Measurements from ENCODE around the gene FAM156A. TPM values are rescaled to one million over a fixed set of nuclear protein-coding genes. Genes with fewer than 3 reads are reported as not detected.
"Not testable (repeated sequence)": the region's sequence is repeated elsewhere in the genome, so short reads cannot be mapped to it uniquely, and the experiment has no call there.

The FAM156A gene, protein sequence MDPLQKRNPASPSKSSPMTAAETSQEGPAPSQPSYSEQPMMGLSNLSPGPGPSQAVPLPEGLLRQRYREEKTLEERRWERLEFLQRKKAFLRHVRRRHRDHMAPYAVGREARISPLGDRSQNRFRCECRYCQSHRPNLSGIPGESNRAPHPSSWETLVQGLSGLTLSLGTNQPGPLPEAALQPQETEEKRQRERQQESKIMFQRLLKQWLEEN
- total RNA-seq, result 10 to 100 TPM; 19.3 to 23.3 TPM

DNA sequence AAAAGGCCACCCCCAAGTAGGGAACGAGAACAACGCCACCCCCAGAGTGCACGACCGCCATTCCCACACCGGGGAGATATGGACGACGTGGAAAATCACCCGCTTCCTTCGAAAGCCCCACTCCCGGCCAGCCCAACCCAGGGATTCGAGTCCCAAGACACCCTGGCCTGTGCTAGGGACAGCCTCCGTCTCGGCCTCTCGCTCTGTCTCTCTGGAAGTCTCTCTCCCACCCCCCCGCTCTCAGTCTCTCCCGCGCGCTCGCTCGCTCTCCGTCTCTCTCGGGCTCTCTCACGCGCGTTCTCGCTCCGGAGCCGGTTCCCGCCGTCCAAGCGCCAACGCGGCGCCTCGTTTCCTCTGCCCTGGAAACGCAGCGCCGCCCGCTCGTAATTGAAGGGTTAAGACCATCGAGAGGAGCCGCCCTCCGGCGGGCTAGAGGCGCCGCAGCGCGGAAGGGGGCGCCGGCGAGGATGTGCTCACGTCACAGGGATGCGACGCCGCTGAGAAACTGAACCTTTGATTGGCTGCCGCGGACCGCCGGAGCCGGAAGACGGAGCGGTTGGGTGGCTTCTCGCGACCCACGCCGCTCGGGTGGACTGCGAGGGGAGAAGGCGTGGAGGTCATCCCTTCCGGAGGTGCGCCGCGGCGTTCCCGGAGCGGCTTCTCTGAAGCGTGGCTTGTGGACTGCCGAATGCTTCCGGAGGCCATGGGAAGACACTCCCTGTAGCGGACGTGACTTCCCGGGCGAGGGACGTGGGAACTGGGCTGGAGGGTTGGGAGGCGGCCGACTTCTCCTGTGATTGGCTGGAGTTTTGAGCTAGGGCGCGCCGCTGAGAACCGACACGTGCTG lies at the start of gene FAM156A:
Gene FAM156A (minus strand): TSS at position 406 of the 847 bp plus-strand sequence. CDS start 9,930 bp downstream, outside the sequence.
- H3K27ac Mint-ChIP-seq, H3K4me3 Mint-ChIP-seq, H3K4me1 Mint-ChIP-seq, DNase-seq, H3K27me3 Mint-ChIP-seq, POLR2A ChIA-PET, H3K36me3 Mint-ChIP-seq, H3K9me3 Mint-ChIP-seq: not testable (repeated sequence)
- ATAC-seq (ENCODE audit: low read depth), result peak; percentile 91

DNA sequence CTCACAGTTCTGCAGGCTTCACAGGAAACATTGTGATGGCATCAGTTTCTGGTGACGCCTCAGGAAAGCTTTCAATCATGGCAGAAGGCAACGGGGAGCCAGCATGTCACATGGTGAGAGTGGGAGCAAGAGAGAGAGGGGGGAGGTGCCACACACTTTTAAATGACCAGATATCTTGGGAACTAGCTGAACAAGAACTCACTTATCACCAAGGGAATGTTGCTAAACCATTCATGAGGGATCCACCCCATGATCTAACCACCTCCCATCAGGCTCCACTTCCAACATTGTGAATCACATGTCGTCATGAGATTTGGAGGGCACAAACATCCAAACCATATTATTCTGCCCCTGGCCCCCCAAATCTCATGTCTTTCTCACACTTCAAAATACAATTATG lies 47.0 kb upstream of the FAM156A start:
- Mint-ChIP-seq H3K36me3 (no peaks in the 10 kb centered on the region), H3K4me3 (no peak overlapping the region), H3K27me3 (peaks cover 2% of the 10 kb centered on the region), H3K27ac (no peak overlapping the region), H3K9me3 (peaks cover 1% of the 10 kb centered on the region), H3K4me1 (peaks cover 2% of the 10 kb centered on the region)
- no peak for DNase-seq
- no peak for ATAC-seq (ENCODE audit: low read depth)
- POLR2A ChIA-PET, result no interaction called here

DNA sequence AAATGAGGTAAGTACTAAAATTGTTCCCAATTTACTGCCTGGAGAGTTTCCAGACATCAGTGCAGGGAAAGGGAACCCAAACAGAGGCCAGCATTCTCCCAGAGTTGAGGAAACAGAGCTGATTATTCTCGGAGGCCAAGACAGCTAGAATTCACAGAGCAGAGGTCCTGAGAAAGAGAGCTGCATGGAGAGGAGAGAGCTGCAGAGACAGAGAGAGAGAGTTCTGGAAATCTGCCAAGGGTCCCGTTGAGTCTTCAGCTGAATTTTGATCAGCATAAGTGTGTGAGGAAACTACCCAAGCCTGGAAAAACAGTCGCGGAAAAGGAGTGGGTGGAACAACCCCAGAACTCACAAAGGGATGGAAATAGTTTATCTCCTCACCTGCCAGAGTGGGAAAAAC lies 46.5 kb upstream of the FAM156A start:
- no peak overlapping the region for H3K27ac Mint-ChIP-seq
- H3K36me3 Mint-ChIP-seq, result no peaks in the 10 kb centered on the region
- DNase-seq (no peak), ATAC-seq (ENCODE audit: low read depth) (no peak)
- H3K9me3 Mint-ChIP-seq, result peaks cover 1% of the 10 kb centered on the region
- peaks cover 2% of the 10 kb centered on the region for H3K27me3 Mint-ChIP-seq
- POLR2A ChIA-PET, result no interaction called here
- H3K4me3 Mint-ChIP-seq, result no peak overlapping the region
- H3K4me1 Mint-ChIP-seq, result peaks cover 2% of the 10 kb centered on the region

DNA sequence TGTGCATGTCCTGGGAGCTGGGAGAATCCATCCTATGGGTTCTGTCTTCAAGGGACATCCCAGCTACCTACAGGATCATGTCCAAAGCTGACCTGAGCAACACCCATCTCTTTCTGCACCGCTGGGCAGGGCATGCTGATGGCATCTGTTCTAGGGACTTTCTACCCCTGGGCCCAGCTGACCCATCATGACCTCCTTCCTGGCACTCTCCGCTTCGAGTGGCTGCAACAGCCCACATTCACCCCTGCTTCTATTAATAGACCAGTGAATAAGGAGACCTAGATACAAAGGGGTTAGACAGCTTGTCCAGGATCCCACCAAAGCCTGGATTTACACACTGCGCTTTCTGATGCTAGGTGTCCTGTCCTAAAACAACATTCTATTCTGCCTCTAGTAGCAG lies 45.7 kb upstream of the FAM156A start:
- Mint-ChIP-seq H3K27ac (no peak overlapping the region), H3K36me3 (no peaks in the 10 kb centered on the region), H3K27me3 (peaks cover 2% of the 10 kb centered on the region), H3K4me3 (no peak overlapping the region), H3K9me3 (peaks cover 1% of the 10 kb centered on the region), H3K4me1 (peaks cover 2% of the 10 kb centered on the region)
- POLR2A ChIA-PET, result no interaction called here
- ATAC-seq (ENCODE audit: low read depth) (no peak), DNase-seq (no peak)

DNA sequence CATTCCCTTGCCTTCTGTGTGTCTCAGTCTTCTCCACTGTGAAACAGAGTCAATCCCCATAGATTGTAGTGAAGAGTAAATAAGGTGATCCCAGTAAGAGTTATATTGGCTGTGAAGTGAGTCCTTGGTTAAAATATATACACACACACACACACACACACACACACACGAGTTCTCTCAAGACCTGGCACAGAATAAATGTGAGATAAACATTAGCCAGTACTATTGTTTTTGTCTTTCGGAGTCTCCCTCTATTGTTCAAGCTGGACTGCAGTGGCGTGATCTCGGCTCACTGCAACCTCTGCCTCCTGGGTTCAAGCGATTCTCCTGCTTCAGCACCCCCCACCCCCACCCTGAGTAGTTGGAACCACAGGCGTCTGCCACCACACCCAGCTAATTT lies 44.8 kb upstream of the FAM156A start:
- Mint-ChIP-seq H3K27me3 (peaks cover 2% of the 10 kb centered on the region), H3K4me3 (no peak overlapping the region), H3K36me3 (no peaks in the 10 kb centered on the region), H3K4me1 (peaks cover 2% of the 10 kb centered on the region), H3K9me3 (no peaks in the 10 kb centered on the region), H3K27ac (no peak overlapping the region)
- ATAC-seq (ENCODE audit: low read depth), result no peak
- POLR2A ChIA-PET, result no interaction called here
- DNase-seq, result no peak

DNA sequence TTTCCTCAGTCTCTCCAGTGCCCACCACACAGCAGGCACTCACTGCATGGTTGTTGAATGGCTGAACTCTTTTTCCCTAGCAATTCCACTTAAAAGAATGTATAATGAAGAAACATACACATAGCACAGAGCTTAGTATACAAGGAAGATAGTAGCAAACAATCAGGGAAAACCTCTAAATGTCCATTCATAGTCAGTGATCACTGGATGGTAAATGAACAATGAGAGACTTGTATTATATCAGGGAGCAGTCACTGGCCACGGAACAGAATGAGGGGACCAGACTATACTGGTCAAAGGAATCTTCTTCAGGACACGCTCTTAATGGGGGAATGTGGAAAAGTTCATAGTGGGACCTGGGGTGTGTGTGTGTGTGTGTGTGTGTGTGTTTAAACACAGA lies 43.6 kb upstream of the FAM156A start:
- DNase-seq, result no peak
- no peaks in the 10 kb centered on the region for H3K9me3 Mint-ChIP-seq
- POLR2A ChIA-PET, result no interaction called here
- no peak for ATAC-seq (ENCODE audit: low read depth)
- no peak overlapping the region for H3K4me3 Mint-ChIP-seq
- H3K36me3 Mint-ChIP-seq, result no peaks in the 10 kb centered on the region
- peaks cover 2% of the 10 kb centered on the region for H3K4me1 Mint-ChIP-seq
- H3K27ac Mint-ChIP-seq, result no peak overlapping the region
- peaks cover 2% of the 10 kb centered on the region for H3K27me3 Mint-ChIP-seq

DNA sequence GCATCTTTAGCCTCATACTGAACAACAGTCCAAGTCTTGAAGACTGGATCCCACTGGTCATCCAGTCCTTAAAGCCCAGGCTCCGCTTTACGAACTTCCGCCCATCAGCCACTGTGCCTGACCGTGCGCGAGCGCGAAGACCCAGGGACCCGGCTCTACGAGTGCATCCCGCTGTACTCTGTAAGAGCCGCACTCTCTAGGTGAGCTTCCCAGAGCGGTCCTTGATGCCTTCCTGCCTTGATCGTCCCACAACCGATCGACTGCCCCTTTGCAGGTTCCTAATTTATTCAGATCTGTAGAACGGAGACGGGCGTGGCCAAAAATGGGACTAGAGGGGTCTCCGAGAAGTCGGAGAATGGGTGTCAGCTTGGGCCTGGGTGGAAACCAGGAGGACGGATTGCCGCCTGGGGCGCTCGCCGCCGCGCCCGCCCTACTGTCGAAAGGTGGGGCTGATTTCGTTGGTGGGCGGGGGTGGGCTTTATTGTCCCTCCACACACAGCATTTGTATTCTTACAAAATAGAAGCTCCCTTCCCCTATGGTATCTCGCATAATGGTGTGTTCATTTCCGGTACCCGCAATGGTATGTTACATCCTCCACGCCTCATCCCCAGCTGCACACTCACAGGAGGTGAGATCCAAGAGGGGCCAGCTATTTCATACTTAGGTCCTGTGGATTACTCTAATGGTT lies 42.3 kb upstream of the FAM156A start:
- ATAC-seq (ENCODE audit: low read depth) (peak; percentile 62), DNase-seq (peak; percentile 34)
- Mint-ChIP-seq H3K27ac (peak overlapping the region; percentile 9), H3K4me1 (peaks cover 9% of the 10 kb centered on the region), H3K36me3 (no peaks in the 10 kb centered on the region), H3K27me3 (peaks cover 2% of the 10 kb centered on the region), H3K4me3 (peak overlapping the region; percentile 40), H3K9me3 (no peaks in the 10 kb centered on the region)
- POLR2A ChIA-PET, result no interaction called here

DNA sequence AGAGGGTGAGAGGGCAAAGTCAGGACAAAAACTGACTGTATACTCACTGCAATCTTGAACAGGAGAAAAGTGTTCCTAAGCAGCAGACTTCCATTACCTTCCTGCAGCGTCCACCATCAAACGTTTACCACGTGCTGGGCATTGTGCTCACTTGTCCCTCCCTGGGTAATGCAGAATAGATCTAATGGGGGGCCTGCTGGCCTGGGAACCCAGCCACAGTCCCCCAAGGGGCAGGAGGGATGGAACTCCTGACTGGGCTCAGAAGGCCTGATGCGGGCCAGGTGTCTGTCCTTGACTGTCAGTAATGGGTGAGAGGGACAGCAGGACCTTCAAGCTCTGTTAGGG lies 37.6 kb upstream of the FAM156A start:
- Mint-ChIP-seq H3K9me3 (no peaks in the 10 kb centered on the region), H3K4me1 (peaks cover 18% of the 10 kb centered on the region), H3K27ac (peak overlapping the region; percentile 100), H3K27me3 (no peaks in the 10 kb centered on the region), H3K36me3 (no peaks in the 10 kb centered on the region), H3K4me3 (peak overlapping the region; percentile 95)
- DNase-seq, result peak; percentile 31
- POLR2A ChIA-PET, result interaction anchor here (1.4 to 1.6 kb wide), 2 partner anchors 61 to 86 kb away, joined by 3 to 7 read pairs; partner anchors contain the start of gene TSPYL2
- no peak for ATAC-seq (ENCODE audit: low read depth)

DNA sequence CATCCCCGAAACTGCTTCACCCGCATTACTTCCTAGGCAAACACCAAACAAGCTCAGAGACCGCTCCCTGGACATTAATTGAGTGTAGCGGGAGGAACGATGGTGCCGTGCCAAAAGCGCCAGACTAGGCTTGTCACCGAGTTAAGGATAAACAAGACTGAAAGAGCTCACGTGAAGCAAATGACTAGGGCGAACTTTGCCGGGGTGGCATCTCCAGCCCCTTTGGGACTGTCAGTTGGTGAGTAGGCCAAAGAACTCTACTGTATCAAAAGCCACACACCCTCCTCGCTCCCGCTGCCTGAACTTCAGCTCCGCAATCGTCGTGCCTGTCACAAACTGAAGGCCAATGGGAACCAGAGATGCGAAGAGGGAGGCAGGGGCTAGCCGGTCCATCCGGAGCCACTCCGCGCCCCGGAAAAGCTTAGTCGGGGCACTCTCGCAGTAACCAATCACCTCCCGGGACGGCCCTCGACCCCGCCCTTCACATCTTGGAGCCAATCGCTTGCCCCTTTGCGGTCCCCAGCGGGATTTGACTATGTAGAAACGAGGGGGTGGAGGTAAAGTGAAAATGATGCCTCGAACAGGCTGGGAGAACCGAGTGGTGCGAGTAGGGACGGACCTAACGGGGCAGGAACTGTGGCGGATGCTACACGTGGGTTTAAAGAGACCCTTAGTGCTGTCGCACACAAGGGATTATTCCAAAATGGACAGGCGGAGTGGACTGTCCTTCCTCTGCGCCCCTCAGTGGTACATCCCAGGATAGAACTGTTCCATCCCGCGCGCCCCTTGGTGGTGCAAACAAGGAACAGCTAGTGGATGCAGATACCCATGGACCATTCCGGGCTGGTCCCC lies 37.0 kb upstream of the FAM156A start:
- DNase-seq, result peak; percentile 83
- no peaks in the 10 kb centered on the region for H3K9me3 Mint-ChIP-seq
- H3K4me3 Mint-ChIP-seq, result peak overlapping the region; percentile 95
- ATAC-seq (ENCODE audit: low read depth), result peak; percentile 98
- POLR2A ChIA-PET, result interaction anchor here (0.6 to 1.6 kb wide), 3 partner anchors 60 to 230 kb away, joined by 3 to 7 read pairs (median 3); partner anchors contain the start of gene TSPYL2
- no peaks in the 10 kb centered on the region for H3K36me3 Mint-ChIP-seq
- H3K27ac Mint-ChIP-seq, result peak overlapping the region; percentile 100
- H3K4me1 Mint-ChIP-seq, result peaks cover 16% of the 10 kb centered on the region
- no peaks in the 10 kb centered on the region for H3K27me3 Mint-ChIP-seq

DNA sequence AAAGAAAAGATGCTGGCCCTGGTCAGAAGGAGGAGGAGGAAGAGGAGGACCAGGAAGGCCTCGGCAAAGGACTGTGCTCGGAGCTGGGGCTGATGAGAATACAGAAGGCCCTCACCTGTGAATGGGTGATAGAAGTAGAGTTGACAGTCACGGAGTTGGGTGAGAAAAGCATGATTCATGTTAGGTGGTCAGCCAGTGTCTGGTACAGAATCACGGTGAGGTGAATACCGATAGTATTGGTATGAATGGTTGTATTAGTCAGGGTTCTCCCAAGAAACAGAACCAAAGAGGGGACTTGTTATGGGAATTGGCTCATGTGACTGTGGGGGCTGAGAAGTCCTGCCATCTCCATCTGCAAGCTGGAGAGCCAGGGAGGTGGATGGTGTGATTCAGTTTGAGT lies 32.5 kb upstream of the FAM156A start:
- ATAC-seq (ENCODE audit: low read depth) (no peak), DNase-seq (no peak)
- Mint-ChIP-seq H3K27me3 (no peaks in the 10 kb centered on the region), H3K36me3 (no peaks in the 10 kb centered on the region), H3K9me3 (no peaks in the 10 kb centered on the region), H3K4me3 (no peak overlapping the region), H3K27ac (no peak overlapping the region), H3K4me1 (peaks cover 13% of the 10 kb centered on the region)
- POLR2A ChIA-PET, result no interaction called here

DNA sequence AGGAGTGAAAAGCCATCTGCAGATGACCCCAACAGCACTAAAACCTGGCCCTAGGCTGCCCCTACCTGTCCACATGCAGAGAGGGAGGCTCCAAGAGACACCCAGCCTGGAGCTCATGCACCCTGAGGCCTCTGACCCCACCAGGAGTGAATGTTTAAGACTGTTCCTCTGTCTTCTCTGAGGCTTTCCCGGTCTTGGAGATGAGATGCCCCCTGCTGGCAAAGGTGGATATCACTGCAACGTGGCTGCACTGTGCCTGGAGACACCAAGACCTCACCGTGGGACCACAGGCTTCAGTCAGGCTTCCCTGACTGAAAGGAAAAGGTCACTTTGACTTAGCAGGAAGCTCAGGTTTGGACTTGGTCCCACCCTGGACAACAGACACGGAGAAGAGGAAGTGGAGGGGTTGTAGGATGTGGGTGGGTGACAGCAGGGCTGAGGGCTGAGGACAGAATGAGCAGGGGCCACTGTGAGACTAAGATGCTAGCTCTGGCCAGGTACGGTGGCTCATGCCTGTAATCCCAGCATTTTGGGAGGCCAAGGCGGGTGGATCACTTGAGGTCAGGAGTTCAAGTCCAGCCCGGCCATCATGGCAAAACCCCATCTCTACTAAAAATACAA lies 31.8 kb upstream of the FAM156A start:
- Mint-ChIP-seq H3K4me1 (peaks cover 12% of the 10 kb centered on the region), H3K4me3 (peak overlapping the region; percentile 52), H3K27ac (peak overlapping the region; percentile 78)
- H3K36me3 Mint-ChIP-seq, H3K27me3 Mint-ChIP-seq, H3K9me3 Mint-ChIP-seq, POLR2A ChIA-PET: not testable (repeated sequence)
- ATAC-seq (ENCODE audit: low read depth) (peak; percentile 85), DNase-seq (peak; percentile 59)

DNA sequence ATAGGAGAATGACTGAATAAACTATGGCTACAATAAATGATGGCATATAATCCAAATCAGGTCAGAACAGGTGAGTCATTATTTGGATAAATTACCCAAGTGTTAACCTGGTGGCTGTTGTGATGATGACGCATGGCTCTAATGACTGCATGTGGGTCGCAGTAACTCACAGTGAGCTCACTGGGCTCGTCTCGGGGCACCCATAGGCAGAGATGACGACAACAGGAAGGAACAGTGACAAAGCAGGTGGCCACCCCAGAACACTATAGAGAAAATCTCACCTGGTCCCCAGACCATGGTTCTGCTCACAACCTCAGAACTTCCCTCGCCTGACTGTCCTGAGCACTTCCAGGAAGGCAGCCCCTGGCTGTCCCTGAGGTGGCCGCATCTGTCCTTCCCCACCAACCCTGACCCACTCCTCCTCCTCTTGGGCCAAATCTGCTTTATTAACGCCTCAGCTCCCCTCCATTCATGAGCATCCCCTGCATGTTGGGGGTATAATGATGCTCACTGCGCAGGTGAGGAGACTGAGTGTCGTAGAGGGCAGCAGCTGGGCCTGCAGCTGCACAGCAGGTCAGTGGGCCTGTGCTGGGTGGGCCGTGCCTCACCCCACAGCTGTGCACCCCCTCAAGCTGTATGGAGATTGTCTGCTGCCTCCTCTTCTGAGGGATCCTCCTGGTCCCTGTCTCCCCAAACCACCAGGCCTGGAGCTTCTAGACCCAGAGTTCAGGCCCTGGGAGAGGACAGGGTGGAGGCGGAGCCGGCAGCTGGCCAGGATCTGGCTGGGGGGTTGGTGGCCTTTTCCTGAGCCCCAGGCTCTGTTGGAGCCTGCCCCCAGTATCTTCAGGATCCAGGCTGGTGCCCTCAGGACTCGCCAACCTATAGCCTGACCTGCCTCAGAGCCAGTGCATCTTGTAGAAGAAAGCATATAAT lies 30.9 kb upstream of the FAM156A start:
- DNase-seq (no peak), ATAC-seq (ENCODE audit: low read depth) (no peak)
- Mint-ChIP-seq H3K36me3 (no peaks in the 10 kb centered on the region), H3K9me3 (no peaks in the 10 kb centered on the region), H3K27me3 (no peaks in the 10 kb centered on the region), H3K4me1 (peaks cover 6% of the 10 kb centered on the region), H3K27ac (no peak overlapping the region), H3K4me3 (no peak overlapping the region)
- POLR2A ChIA-PET, result no interaction called here

Measured in activated naive CD8-positive, alpha-beta T cell treated with anti-CD3 and anti-CD28 coated beads, Interleukin-2, amount 10 ng/mL, durations not matched to agents 7 days and 5 days (primary cell).